Vagina (tissue), 2 donors: ENCODE data around the gene RBPJ. TPM values are rescaled to one million over a fixed set of nuclear protein-coding genes. Genes with fewer than 3 reads are reported as not detected.

ENCODE experiments used
- DNase-seq, 2 donors: peaks; one replicate each; pipeline ENCODE4 v3.0.0-alpha.2; 2017; ENCODE audit errors: extremely low spot score in 2 of 2
- H3K27ac ChIP-seq: fragments of 200-600 bp; sonication (generic); one replicate; pipeline ENCODE4 v1.5.1; 2019
- H3K27me3 ChIP-seq: fragments of 200-600 bp; sonication (generic); one replicate; pipeline ENCODE4 v1.5.1; 2019
- H3K36me3 ChIP-seq, 2 donors: fragments of 200-600 bp; sonication (generic); one replicate each; pipeline ENCODE4 v1.5.1; 2017 to 2019
- H3K4me1 ChIP-seq: fragments of 200-600 bp; sonication (generic); one replicate; pipeline ENCODE4 v1.5.1; 2019
- H3K4me3 ChIP-seq, 2 donors: fragments of 200-600 bp; sonication (generic); 1 replicate in 1 of 2; 2 replicates in 1 of 2; pipeline ENCODE4 v1.5.1; 2016 to 2019
- H3K9me3 ChIP-seq: fragments of 200-600 bp; sonication (generic); one replicate; pipeline ENCODE4 v1.5.1; 2019
- POLR2A ChIP-seq, 2 donors: fragments of 450-650 bp; IDR thresholded peaks; one replicate each; pipeline ENCODE4 v1.6.1; 2017; ENCODE audit warnings: antibody characterized with exemption in 2 of 2, mild to moderate bottlenecking in 2 of 2, moderate library complexity in 2 of 2
- POLR2AphosphoS5 ChIP-seq, 2 donors: sonication (generic); formaldehyde crosslinking; IDR thresholded peaks; one replicate each; pipeline ENCODE4 v1.9.0; 2017; ENCODE audit warnings: antibody characterized with exemption in 2 of 2, mild to moderate bottlenecking in 2 of 2, low read depth in 1 of 2; ENCODE audit not compliant: insufficient read depth in 1 of 2
- intact Hi-C: fragments of 100-400 bp; cut with DNase I; formaldehyde crosslinking; loops from one replicate; pipeline ENCODE4 v1.15.1; 2023
- total RNA-seq: library from RNA; depleted of rRNA; stranded (reverse); fragments of >200 nt; gene quantifications from one replicate; pipeline ENCODE4 v1.2.3, GENCODE V29; 2016
- TF ChIP-seq, protein P1 (sequence below), 3 experiments: fragments of 450-650 bp in 2 of 3; fragments of 200-600 bp in 1 of 3; sonication (generic) in 1 of 3; IDR thresholded peaks; one replicate each; pipeline ENCODE4 v1.5.1; 2017 to 2019; ENCODE audit warnings: antibody characterized with exemption in 3 of 3, mild to moderate bottlenecking in 2 of 3, moderate library complexity in 2 of 3

RBPJ gene
- total RNA-seq, 1 donor from 2014 or later, result 50.8 TPM

DNA sequence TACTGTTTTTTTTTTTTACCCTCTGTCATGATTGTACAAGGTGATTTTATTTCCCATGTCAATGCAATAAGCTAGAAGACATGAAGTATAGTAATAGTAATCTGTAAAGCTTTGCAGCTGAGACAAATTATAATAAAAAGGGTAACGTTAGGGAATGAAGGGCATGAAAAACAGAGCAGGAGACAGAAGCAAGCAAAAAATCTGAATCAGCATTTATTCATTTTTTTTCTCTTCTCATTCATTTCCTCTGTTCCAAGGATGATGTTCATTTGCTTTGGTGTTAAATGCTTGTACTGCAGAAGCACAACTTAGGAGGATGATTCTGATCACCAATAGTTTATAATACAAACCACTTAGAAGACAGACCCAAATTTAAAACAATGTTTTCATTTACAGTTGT, 105.1 kb downstream of the RBPJ start:
- Histone ChIP-seq H3K27me3 (no peaks in the 10 kb centered on the region), H3K36me3 (peaks cover 0 to 40% of the 10 kb centered on the region in 2 donors), H3K4me1 (no peaks in the 10 kb centered on the region), H3K4me3 (no peak overlapping the region), H3K9me3 (no peaks in the 10 kb centered on the region), H3K27ac (no peak overlapping the region)
- TF ChIP-seq POLR2A (IDR thresholded peaks at IDR 0.05) (no peak), POLR2AphosphoS5 (IDR thresholded peaks at IDR 0.05; ENCODE audit: insufficient read depth in 1 of 2, low read depth in 1 of 2) (no peak)
- TF ChIP-seq, protein P1, sequence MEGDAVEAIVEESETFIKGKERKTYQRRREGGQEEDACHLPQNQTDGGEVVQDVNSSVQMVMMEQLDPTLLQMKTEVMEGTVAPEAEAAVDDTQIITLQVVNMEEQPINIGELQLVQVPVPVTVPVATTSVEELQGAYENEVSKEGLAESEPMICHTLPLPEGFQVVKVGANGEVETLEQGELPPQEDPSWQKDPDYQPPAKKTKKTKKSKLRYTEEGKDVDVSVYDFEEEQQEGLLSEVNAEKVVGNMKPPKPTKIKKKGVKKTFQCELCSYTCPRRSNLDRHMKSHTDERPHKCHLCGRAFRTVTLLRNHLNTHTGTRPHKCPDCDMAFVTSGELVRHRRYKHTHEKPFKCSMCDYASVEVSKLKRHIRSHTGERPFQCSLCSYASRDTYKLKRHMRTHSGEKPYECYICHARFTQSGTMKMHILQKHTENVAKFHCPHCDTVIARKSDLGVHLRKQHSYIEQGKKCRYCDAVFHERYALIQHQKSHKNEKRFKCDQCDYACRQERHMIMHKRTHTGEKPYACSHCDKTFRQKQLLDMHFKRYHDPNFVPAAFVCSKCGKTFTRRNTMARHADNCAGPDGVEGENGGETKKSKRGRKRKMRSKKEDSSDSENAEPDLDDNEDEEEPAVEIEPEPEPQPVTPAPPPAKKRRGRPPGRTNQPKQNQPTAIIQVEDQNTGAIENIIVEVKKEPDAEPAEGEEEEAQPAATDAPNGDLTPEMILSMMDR (IDR thresholded peaks at IDR 0.05), result no peak
- intact Hi-C loops, result no loop called here
- DNase-seq, result no peak

DNA sequence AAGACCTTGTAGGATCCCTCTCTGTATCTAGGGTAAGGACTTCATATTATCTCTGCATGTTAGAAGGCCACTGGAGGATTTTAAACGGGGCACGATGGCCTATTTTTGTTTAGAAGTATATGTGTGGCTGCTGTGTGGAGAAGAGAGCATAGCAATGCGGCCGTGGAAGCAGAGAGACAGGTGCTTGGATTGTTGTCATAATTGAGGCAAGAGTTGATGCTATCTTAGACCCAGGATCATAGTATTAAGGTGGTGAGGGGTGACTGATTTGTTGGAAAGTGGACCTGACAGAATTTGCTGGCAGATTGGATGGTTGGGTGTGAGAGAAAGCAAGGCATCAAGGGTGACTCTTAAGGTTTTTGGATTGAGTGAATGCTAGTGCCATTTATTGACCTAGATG, 106.1 kb downstream of the RBPJ start:
- intact Hi-C loops, result no loop called here
- no peaks in the 10 kb centered on the region for H3K27me3 ChIP-seq
- TF ChIP-seq POLR2AphosphoS5 (IDR thresholded peaks at IDR 0.05; ENCODE audit: insufficient read depth in 1 of 2, low read depth in 1 of 2) (no peak), POLR2A (IDR thresholded peaks at IDR 0.05) (no peak)
- TF ChIP-seq, protein P1 (IDR thresholded peaks at IDR 0.05), result no peak
- no peaks in the 10 kb centered on the region for H3K4me1 ChIP-seq
- H3K4me3 ChIP-seq, result no peak overlapping the region
- no peaks in the 10 kb centered on the region for H3K9me3 ChIP-seq
- no peak for DNase-seq
- H3K27ac ChIP-seq, result no peak overlapping the region
- H3K36me3 ChIP-seq, result peaks cover 0 to 47% of the 10 kb centered on the region in 2 donors

DNA sequence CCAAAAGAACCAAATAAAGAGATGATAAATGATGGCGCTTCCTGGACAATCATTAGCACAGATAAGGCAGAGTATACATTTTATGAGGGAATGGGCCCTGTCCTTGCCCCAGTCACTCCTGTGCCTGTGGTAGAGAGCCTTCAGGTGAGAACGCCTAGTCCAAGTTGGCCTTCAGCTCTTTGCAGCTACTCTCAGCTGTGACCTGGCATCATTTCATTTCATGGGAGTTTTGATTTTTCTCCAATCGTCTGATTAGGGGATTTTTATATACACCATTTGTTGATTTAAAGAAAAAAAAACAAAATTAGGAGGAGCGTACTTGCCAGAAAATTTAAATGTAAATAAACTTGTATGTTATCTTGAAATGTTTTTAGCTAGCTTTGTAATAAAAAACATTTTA, 109.1 kb downstream of the RBPJ start:
- TF ChIP-seq POLR2A (IDR thresholded peaks at IDR 0.05) (no peak), POLR2AphosphoS5 (IDR thresholded peaks at IDR 0.05; ENCODE audit: insufficient read depth in 1 of 2, low read depth in 1 of 2) (no peak)
- TF ChIP-seq, protein P1 (IDR thresholded peaks at IDR 0.05), result no peak
- intact Hi-C loops, result no loop called here
- H3K9me3 ChIP-seq, result no peaks in the 10 kb centered on the region
- DNase-seq, result no peak
- H3K27me3 ChIP-seq, result no peaks in the 10 kb centered on the region
- peaks cover 0 to 39% of the 10 kb centered on the region in 2 donors for H3K36me3 ChIP-seq
- H3K27ac ChIP-seq, result no peak overlapping the region
- no peak overlapping the region for H3K4me3 ChIP-seq
- H3K4me1 ChIP-seq, result no peaks in the 10 kb centered on the region

DNA sequence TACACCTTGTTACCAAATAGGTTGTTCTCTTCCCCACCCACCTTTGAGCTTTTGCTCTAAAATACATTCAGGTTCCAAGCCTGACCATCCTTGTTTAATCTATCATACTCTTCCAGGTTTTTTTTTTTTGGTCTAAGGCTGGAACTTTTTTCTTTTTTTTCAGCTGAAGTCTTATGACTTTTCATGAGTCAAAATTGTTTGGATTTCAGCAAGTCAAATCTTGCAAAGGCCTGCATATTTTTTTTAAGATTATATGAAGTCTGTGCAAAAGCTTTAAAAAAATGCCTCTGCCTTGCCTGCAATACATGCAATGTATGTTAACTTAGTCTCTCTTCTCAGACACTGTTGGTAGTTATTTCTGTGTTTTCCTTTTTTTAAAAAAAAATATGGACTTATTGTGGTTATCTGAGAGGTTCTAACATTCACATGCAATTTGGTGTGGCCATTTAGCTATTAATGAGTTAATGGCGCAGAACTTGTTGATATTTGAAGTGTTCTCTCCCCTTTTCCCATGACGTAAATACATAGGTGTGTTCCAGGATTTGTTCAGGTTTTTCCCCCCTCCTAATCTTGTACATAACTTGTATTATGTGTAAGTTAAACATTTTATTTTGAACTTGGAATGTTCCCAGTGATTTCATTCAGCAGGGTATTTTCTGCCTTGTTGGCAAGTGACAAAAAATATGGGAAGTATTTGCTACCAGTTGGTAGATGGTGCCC, 110.8 kb downstream of the RBPJ start:
- TF ChIP-seq POLR2AphosphoS5 (IDR thresholded peaks at IDR 0.05; ENCODE audit: insufficient read depth in 1 of 2, low read depth in 1 of 2) (no peak), POLR2A (IDR thresholded peaks at IDR 0.05) (no peak)
- no peak for DNase-seq
- Histone ChIP-seq H3K4me1 (no peaks in the 10 kb centered on the region), H3K4me3 (no peak overlapping the region), H3K36me3 (peaks cover 0 to 28% of the 10 kb centered on the region in 2 donors), H3K9me3 (no peaks in the 10 kb centered on the region), H3K27ac (no peak overlapping the region), H3K27me3 (no peaks in the 10 kb centered on the region)
- intact Hi-C loops, result no loop called here

DNA sequence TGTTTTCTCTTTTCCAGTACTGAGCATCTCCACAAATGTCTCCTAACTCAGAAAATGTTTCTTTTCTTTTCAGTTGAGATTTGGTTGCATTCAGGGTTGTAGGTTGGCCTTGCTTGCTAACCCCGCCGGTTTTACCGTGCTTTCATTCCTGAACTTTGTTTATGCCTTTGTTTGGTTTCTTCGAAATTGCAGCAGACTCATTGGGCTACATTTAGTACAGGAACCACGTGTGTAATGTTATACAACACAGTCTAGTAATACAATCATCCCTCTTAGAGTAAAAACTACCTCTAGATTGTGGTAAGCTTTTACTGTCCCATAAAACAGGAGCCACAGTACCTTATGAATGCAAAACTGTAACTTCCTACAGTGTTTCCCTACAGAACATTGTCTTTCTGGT, 111.6 kb downstream of the RBPJ start:
- H3K27ac ChIP-seq, result no peak overlapping the region
- H3K4me1 ChIP-seq, result no peaks in the 10 kb centered on the region
- no peaks in the 10 kb centered on the region for H3K27me3 ChIP-seq
- no peak overlapping the region for H3K4me3 ChIP-seq
- peaks cover 0 to 28% of the 10 kb centered on the region in 2 donors for H3K36me3 ChIP-seq
- TF ChIP-seq, protein P1 (IDR thresholded peaks at IDR 0.05), result no peak
- TF ChIP-seq POLR2AphosphoS5 (IDR thresholded peaks at IDR 0.05; ENCODE audit: insufficient read depth in 1 of 2, low read depth in 1 of 2) (no peak), POLR2A (IDR thresholded peaks at IDR 0.05) (no peak)
- intact Hi-C loops, result no loop called here
- DNase-seq, result no peak
- H3K9me3 ChIP-seq, result no peaks in the 10 kb centered on the region
